B cell (primary cell): ENCODE measurements around the gene RIPPLY1.

Source experiments
- EZH2 ChIP-seq: IDR thresholded peaks from 2 replicates; pipeline ENCODE4 v1.6.1; 2012; ENCODE audit warnings: borderline replicate concordance, low read depth, mild to moderate bottlenecking, moderate library complexity, low read length; ENCODE audit not compliant: insufficient read depth, poor library complexity, severe bottlenecking
- TF ChIP-seq, protein P1 (sequence below): fragments of 200-600 bp; IDR thresholded peaks from one replicate; pipeline ENCODE4 v1.8.0; 2022; ENCODE audit warnings: antibody characterized with exemption, mild to moderate bottlenecking

DNA sequence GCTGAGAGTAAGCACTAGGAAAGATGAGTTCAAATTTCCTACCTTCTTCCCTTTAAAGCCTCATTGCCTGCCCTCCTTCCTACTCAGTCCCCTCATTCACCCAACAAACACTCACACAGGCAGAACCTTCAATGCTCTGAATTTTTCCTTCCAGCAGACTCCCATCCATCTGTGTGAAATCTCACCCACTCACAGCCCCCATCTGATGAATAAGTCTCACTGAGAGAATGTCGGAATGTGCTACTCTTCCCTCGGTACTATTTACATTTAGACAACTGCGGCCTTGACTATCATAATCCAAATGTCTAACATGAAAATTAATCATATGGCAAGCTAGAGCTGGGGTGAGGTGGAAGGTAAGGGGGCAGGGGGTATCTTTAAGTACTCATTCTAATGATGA lies 36.4 kb upstream of the RIPPLY1 start:
- TF ChIP-seq, protein P1, sequence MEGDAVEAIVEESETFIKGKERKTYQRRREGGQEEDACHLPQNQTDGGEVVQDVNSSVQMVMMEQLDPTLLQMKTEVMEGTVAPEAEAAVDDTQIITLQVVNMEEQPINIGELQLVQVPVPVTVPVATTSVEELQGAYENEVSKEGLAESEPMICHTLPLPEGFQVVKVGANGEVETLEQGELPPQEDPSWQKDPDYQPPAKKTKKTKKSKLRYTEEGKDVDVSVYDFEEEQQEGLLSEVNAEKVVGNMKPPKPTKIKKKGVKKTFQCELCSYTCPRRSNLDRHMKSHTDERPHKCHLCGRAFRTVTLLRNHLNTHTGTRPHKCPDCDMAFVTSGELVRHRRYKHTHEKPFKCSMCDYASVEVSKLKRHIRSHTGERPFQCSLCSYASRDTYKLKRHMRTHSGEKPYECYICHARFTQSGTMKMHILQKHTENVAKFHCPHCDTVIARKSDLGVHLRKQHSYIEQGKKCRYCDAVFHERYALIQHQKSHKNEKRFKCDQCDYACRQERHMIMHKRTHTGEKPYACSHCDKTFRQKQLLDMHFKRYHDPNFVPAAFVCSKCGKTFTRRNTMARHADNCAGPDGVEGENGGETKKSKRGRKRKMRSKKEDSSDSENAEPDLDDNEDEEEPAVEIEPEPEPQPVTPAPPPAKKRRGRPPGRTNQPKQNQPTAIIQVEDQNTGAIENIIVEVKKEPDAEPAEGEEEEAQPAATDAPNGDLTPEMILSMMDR, result no peak
- no peak for TF ChIP-seq EZH2
